Measurements from ENCODE around the gene SULF2.
"Not testable (repeated sequence)": the region's sequence is repeated elsewhere in the genome, so short reads cannot be mapped to it uniquely, and the experiment has no call there.

SULF2 gene

DNA sequence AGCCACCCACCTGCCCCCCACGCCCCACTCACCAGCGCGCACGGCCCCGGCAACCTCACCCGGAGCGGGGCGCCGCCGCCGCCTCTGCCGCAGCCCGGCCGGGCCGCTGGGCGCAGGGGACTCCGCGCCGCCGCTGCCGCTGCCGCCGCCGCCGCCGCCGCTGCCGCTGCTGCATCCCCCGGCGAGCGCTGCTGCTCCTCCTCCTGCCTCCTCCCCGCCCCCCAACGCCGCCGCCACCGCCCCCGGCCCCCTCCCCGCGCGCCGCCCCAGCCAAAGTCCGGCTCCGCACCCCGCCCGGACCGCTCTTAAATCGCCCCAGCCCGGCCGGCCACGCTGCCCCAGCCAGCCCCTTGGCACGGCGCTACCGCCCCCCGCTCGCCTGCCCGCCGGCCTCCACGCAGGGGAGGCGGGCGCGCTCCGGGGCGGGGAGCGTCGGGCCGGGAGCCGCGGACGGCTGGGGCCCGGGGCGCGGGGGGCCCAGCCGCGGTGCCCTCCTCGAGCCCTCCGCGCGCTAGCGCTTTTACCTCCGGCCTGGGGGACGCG, at the start of gene SULF2:
SULF2 (minus strand) TSS at position 171 of the 543 bp plus-strand sequence. CDS start 28,118 bp downstream, outside the sequence.
- no peak for FAIRE-seq

DNA sequence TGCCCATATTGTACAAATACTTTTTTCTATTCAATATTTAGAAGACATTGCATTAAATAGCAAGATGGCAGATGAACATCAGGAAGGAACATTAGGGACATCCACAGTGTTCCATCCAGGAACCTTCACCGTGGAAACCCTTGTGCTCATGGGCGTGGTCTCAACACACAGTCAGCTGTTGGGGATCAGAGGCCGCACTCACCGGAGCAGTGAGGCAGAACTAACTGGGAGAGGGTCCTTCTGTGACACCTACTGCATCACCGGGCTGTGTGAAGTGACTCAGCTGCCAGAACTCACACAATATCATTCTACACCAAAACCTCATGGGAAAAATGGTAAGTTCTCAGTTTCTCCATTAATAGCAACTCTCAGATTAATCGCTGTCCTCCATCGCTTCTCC, 46.4 kb upstream of the SULF2 start:
- not testable (repeated sequence) for FAIRE-seq

DNA sequence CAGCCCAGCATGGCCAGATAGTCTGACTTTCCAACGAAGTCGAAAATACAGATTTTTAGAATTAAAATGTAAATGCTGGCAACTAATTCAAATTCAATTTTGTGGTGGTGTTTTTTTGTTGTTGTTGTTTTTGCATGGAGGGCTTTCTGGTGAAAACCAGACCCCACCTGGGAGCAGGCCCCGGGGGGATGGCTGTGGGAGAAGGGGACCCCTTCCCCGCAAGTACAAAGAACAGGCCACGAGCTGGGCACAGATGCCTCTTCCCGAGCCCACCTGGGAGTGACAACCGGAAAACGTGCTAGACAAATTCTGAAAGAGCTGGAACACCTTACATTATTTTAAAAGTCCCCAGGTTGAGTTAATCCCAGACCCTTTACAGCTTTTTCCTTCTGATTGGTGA, 41.4 kb upstream of the SULF2 start:
- not testable (repeated sequence) for FAIRE-seq

DNA sequence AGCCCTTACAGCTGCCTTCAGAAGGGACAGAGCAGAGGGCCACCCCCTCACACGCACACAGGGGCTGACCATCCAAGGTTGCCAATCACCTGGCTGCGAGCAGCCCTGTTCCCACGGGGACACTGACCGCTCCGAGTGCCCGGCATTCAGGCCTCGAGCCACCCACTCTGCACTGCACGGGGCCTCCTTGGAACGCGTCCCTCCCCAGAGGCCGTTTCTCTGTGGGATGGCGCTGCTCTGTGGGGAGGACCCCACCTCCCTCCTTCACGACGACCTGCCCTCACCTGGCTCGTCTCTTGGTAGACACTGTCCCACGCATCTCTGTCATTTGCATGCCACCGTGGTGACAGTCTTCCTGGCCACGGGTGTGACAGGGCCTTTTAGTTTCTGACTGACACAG, 40.7 kb upstream of the SULF2 start:
- FAIRE-seq, result not testable (repeated sequence)

DNA sequence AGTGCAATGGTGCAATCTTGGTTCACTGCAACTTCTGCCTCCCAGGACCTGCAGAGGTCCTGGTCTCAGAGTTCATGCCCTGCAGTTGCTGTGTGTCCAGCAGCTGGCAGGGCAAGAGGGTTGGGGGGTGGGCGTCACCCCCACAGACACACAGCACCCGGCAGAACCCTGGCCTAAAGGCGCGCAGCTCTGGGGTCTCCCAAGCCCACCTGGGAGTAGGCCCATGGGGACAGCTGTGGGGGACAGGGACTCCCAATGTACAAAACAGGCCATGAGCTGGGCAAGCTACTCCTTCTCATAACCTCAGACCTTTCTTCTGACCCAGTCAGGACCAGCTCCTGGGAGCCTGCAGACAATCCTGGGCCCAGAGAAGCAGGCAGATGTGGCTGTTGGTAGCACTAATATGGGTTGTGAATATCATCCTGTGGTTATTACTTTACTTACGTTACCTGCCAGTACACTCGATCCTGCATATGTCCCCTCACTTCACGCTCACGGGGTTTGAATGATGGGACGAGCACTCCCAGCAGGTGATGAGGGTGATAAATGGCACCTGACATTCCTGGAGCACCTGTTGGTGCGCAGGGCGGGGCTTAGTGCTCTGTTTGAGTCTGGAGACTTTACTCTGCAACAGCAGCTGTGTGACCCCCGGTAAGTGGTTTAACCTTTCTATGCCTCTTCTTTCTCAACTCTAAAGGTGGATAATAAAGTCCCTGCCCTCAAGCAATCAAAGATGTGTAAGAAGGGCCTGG, 39.9 kb upstream of the SULF2 start:
- FAIRE-seq, result no peak

DNA sequence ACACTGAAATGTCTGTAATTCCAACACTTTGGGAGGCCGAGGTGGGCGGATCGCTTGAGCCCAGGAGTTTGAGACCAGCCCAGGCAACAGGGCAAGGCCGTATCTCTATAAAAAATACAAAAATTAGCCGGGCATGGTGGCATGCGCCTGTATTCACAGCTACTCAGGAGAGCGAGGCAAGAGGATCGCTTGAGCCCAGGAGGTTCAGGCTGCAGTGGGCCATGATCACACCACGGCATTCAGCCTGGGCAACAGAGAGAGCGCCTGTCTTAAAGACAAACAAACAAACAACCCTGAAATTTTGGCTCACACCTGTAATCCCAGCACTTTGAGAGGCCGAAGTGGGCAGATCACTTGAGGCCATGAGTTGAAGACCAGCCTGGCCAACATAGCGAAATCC, 38.7 kb upstream of the SULF2 start:
- not testable (repeated sequence) for FAIRE-seq

DNA sequence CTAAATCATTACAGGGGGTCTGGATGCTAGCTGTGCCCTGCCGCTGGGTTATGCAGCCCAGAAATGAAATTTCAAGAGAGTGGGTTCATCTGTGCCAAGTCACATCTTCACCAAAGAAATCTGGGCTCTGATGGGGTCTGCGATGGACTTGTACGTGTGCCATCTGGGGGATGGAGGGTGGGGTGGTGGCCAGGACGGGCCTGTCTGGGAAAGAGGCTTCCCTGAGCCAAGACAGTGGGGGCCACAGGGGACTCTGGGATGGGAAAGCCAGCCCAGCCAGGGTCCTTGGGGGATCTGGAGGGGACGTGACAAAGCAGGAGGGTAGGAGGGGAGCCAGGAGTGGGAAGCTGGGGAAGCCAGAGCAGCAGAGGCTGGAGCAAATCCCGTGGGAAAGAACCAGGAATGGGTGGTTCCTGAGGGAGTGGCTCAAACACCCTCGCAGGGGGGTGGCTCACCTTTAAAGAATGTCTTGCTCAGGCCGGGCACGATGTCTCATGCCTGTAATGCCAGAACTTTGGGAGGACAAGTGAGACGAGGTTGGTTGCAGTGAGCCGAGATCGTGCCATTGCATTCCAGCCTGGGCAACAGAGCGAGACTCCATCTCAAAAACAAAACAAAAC, 36.3 kb upstream of the SULF2 start:
- FAIRE-seq, result no peak

DNA sequence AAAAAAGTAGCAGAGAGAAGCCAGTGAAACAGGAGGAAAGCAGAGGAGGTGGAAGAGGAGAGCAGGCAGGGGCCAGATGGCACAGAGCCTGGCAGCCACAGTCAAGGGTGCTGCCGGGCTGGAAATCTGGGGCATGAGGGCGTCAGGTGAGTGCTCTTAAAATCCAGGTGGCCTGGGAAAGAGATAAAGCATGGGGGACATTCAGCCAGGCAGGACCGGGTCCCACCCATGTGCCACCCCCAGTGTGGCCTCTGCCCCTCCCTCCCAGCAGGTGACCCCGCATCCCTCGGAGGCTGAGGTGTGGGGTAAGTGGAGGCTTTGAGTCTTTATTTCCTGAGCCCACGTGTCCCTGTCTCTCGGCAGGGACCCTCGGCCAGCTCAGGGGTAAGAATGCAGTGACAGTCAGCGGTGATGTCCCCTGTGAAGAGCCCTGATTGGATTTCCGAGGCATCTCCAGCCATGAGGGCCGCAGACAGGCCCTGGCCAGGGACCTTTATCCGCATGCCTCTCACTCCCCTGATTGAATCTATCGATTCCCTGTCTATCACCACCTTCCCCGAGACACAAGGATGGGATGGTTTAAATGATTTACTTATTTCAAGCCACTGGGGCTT, 33.8 kb upstream of the SULF2 start:
- no peak for FAIRE-seq

DNA sequence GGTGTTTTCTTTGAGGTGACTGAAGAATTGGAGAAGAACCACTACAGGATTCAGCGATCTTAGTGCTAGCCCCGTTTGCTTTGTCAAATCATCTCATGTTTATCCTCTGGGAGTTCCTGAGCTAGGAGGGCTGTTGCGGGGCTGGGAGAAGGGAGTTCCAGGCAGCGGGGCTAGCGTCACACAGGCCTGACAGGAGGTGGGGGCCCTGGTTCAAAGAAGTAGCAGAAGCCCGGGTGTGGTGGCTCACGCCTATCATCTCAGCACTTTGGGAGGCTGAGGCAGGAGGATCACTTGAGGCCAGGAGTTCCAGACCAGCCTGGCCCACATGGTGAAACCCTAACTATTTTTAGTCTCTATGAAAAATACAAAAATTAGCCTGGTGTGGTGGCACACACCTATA, 33.2 kb upstream of the SULF2 start:
- FAIRE-seq, result no peak

DNA sequence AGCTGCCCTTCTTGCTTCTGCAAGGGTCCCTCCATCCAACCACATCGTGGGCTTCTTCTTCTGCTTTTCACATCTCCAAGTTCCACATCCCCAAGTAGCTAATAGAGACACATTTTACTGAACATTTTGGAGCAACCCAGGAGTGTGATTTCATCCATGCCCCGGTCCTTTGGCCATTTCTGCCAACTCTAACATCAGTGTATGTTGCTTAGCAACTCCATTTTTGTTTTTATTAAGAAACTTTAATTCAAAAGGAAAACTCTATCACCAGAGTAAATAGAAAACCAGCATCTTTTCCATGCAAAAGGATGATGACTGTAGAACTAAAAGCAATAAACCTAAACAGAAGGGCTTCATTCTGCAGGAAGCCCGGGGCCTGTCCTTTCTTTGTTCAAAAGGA, 32.7 kb upstream of the SULF2 start:
- no peak for FAIRE-seq

DNA sequence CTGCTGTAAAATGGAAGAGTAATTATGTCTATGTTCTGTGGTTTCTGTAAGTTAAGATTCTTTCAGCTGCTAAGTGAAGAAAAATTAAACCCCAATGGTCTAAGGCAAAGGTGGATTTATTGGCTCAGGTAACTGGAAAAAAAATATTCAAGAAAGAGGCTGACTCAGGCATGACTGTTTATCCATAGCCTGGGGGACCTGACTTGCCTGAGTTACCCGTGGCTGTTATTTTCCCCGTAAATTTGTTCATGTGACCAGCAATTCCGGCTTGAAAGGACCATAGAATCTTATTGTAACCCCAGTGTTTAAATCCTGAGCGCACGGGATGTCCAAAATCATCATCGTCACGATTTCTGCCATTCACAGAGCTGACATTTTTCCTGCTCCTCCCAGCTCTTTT, 32.3 kb upstream of the SULF2 start:
- no peak for FAIRE-seq

DNA sequence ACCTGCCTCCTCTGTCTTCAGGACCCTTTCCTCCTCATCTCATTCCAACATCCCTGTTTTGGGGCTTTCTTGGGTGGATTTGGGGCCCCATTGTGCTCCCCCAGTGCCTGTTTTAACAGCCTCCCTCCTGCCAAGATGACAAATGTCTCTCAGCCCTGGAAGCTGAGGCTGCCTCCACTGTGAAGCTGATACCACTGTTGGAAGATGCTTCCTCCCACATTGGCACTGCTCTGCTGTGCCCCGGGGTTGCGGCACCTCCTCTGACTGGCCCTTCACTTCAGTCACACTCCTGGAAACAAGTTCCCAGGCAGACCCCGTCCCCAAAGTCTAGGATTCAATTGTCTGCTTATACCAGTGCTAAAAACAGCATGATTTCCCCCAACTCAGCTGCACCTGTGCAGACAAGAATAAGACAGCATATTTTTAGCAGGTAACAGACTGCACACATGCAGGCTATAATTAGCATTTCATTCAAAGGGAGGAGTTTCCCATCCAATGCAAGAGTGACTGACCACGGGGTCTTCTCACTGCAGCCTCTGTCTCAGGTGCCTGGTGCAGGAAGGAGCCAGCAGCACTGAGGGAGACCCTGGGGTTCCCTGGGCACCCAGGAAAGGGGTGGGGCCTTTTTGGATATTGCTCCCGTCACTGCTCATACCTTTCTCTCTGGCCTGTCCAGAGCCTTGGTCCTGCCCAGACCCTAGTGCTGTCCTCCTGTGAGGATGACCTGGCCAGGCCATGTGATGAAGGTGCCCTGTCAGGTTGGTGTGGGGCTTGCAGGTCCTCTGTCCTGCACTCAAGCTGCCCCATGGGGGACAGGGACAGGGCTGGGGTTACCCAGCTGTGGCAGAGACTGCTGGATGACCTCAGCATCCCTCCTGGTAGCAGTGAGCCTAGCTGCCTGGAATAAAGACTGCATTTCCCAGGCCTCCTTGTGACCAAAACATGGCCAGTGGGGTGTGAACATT, 31.5 kb upstream of the SULF2 start:
- FAIRE-seq, result no peak

DNA sequence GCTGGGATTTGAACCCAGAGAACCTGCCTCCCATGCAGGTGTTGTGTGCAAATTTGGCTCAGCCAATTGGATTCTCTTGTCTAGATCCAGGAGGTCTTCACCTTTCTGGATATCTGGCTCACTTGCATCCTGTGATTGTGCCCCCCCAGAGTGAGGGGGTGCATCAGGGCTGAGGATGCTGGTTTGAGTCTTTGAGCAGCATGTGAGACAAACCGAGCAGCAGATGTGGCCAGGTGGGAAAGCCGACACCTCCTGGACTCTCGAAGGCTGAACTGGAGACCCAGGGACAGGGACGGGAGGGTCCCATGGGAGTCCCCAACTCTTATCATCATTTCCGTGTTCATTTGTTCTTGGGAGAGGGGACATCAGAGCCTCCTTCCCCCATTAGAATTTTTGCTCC, 30.6 kb upstream of the SULF2 start:
- FAIRE-seq, result no peak

DNA sequence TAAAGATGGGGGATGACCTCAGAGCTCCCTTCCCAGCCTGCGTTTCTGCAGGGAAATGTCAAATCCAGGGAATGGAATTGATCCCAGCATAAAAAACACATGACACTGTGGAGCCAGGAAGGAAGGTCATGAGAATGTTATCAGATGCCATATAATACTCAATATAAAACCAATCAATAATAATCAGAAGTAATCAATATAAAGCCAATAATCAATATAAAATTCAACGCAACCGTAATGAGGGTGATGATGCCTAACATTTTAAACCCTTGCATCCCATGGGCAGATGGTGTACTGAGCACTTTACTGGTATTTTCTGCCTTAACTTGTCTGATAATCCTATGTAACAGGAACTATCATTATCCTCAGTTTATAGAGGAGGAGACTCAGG, 30.1 kb upstream of the SULF2 start:
- no peak for FAIRE-seq

DNA sequence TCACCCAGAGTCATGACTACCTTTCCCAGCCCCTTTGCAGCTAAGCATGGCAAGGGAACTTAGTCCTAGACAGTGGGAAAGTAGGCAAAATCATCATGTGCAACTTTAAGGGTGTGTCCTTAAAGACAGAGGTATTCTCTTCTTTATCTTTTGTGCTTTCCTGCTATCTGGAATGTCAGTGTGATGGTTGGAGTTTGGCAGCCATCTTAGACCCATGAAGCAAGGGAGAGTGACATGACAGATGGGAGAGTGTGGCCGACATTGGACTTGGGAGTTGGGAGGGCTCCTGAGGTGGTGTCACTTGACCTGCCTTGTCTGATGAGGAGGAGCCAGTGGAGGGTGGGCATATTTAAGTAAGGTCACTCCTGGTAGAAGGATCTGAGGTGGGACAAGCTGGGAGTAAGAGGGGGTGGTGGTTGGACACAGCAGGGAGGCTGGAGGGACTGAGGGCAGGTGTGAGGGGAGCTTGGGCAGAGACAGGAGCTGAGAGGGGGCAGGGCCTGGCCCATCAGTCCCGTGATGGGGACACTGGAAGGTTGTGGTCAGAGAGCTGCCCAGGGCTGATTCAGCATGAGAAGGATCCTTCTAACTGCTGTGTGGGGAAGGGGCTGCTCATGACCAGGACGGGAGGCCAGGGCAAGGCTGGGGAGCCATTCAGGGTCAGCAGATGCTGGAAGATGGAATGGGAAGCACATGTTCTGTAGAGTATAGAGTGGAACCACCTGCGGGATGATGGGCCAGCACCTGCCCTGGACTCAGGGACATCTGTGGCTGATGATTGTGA, 29.5 kb upstream of the SULF2 start:
- no peak for FAIRE-seq

DNA sequence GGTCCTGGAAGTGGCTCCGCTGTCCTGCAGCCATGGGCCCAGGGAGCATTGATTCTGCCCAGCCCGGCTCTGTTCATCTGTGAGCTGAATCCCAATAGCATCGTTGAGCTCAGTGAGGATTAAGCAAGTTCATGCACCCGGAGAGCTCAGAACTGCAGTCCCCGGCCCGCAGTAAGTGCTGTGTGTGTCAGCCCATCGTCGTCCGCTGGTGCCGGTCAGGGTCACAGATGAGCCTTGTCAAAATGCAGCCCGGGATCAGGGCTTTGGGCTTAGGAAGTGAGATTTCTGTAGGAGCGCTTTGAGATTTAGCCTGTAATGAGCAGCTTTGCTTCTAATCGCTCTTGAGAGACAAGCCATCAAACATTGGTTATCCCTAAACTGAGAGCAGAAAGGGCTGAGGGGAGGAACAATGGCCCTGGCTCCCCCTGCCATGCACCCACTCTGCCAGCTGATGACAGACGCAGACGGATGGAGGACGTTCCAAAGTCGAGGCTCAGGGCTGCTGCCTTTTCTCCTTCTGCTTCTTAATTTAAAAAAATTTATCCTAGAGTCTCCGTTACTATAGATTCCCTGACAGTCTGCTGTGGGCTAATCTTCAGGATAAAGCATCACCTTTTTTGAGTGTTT, 25.6 kb upstream of the SULF2 start:
- no peak for FAIRE-seq

DNA sequence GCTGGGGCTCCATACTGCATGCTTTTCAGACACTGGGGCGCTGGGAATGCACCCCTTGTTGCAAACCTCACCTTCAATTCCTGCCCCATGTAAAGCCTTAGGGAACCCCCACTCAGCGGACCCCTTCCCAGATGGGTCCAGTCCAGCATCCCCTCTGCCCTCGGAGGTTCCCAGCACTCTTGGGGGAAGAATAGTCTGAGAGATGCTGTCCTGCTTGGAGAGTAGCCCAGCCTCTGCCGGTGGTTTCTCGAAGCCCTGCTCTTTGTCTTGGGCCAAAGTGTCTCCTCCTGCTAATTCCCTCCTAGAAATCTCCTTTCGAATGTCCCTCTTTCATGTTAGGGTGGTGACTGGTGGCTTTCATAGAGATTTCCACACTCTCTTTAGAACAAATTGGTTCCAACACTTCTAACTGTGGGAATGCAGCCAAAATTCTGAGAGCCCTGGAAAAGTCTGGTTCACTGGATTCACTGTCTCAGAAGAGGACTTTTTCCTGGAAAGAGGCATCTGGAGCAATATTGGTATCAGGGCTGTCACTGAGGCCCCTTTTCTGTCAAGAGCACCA, 24.9 kb upstream of the SULF2 start:
- FAIRE-seq, result no peak

DNA sequence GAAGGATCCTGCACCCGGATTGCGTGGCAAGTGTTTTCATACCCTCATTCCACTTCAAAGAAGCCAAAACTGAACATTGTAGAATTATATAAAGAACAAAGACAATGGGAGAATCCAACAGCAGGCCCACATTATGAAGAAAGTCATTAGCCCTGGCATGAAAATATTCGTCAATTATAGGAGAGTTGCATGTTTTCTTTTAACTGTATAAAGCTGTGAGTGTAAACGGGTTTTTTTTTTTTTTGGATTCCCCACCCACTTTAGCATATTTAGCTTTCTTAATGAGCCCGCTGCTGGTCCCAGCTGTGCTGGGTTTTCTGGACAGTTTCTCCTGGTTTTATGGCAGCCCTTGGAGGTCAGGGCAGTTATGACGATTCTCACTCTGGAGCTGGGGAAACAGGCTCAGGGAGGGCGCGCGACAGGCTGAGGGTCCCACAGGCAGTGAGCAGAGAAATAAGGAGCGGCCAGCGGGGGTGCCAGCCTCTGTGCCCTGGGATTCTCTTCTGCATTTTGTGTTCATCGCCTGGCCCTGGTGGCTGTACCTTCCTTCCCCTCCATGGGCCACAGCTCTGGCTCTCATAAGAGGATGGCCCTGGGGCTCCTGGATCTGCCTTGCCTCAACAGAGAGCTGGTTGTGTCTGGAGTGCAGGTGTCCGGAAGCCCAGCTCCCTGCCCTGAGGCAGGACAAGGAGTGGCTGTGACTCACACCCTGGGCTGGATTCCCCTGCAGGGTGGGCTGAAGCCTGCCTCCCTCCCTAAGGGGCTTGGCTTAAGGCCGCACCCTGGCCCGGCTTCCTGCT, 24.1 kb upstream of the SULF2 start:
- FAIRE-seq, result no peak

DNA sequence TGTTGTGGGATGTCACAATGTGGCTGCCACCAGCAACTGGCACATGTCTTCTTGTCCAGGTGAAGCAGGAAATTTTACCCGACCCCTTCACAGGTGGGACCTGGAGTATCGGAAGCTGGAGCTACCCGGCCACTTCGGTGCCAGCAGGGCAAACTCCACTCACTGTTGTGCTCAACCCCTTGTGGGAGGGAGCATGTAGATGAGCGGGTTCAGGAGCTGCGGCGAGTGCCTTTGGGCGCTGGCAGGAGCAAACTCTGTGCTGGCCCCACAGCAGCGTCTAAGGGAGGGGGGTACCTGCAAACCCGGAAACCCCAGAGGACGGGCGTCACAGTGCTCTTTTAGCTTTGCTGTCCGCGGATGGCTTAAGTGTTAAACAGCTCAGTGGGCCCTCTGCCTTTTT, 20.7 kb upstream of the SULF2 start:
- FAIRE-seq, result no peak

DNA sequence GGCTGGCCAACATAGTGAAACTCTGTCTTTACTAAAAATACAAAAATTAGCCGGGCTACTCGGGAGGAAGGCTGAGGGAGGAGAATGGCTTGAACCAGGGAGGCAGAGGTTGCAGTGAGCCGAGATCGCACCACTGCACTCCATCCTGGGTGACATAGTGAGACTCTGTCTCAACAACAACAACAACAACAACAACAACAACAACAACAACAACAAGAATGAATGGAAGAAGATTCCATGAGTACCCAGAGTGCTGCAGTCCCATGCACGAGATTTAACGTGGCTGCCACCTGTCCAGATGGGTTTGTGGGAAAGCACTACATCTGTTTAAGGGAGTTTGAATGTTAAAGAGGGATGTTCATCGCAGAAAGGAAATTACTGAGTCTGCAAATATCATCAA, 19.7 kb upstream of the SULF2 start:
- FAIRE-seq, result not testable (repeated sequence)
